GM04503 (cell line): ENCODE results near the gene DLAT.
"Not testable (repeated sequence)": the region's sequence is repeated elsewhere in the genome, so short reads cannot be mapped to it uniquely, and the experiment has no call there.

ENCODE experiments used
- DNase-seq: peaks from one replicate; pipeline ENCODE4 v3.0.0-alpha.2; 2012; ENCODE audit warnings: low read depth

The DLAT gene

DNA sequence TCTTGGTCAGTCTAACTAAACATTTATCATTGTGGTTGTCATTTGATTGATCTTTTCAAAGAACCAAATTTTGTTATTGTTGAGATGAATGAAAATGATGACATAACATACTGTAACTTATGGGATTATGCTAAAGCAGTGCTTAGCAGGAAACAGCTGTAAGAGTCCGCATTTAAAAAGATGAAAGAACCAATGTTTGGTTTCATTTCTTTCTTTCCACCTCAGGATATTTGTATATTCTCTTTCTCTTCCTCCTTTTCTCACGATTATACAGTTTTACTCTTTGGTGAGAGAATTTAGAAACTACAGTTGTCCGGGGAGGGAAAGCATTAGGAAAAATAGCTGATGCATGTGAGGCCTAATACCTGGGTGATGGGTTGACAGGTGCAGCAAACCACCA, 25.5 kb downstream of the DLAT start:
- no peak for DNase-seq

DNA sequence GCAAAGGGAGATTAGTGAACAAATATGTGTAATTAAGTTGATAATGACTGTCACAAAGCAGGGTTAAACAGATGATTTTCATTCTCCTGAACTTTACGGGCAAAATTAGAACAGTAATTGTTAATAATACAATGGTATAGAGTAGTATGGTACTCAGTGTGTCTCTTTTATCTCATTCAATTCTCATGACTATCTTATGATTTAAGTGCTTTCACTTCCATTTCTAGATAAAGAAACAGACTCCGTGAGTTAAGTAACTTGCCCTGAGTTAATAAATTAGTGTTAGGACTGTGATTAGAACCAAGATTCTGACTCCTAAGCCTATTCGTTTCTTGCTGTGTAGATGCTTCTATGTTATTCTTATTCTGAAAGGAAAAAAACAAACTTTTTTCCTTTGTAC, 26.6 kb downstream of the DLAT start:
- no peak for DNase-seq

DNA sequence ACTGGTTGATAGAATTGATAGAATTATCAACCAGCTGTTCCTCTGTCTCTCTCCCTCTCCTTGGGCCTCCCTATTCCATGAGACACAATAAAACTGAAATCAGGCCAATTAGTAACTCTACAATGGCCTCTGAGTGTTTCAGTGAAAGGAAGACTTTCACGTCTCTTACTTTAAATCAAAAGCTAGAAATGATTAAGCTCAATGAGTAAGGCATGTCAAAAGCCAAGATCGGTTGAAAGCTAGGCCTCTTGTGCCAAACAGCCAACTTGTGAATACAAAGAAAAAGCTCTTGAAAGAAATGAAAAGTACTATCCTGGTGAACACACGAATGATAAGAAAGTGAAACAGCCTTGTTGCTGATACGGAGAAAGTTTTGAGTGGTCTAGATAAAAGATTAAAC, 32.0 kb downstream of the DLAT start:
- DNase-seq: no peak

DNA sequence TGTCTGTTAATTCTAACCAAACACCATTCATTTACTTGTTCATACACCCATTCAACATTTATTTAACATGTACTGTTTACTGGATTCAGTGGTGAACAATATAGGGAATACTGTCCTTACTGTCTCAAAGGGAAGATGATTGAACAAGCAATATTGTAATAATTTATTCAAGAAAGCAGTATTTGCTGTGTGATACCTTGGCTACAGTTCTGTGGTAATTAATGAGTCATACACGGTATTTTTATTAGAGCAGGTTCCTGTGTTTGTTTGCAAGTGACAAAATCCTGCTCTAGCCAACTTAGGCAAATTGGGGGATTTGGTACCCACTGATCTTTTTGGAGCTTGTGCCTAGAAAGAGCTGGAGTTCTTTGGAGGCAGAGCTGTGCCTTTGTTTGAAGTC, 32.9 kb downstream of the DLAT start:
- no peak for DNase-seq

DNA sequence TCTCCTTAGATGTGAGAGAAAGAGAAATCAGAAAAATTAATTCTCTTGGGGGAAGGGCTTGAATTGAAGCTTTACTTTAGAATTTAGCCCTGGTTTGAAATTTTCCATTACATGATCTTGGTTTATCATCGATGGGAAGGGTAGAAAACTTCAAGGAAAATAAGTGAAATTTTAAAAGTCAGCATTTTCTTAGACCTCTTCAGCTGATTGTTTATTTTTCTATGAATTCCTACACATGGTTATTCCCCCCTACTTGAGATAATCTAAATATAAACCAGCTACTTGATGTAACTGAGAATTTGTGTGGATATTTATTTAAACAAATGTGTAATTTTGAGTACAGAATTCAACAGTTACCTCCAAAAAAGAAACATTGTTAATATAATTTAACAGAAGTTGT, 37.7 kb downstream of the DLAT start:
- DNase-seq: no peak

DNA sequence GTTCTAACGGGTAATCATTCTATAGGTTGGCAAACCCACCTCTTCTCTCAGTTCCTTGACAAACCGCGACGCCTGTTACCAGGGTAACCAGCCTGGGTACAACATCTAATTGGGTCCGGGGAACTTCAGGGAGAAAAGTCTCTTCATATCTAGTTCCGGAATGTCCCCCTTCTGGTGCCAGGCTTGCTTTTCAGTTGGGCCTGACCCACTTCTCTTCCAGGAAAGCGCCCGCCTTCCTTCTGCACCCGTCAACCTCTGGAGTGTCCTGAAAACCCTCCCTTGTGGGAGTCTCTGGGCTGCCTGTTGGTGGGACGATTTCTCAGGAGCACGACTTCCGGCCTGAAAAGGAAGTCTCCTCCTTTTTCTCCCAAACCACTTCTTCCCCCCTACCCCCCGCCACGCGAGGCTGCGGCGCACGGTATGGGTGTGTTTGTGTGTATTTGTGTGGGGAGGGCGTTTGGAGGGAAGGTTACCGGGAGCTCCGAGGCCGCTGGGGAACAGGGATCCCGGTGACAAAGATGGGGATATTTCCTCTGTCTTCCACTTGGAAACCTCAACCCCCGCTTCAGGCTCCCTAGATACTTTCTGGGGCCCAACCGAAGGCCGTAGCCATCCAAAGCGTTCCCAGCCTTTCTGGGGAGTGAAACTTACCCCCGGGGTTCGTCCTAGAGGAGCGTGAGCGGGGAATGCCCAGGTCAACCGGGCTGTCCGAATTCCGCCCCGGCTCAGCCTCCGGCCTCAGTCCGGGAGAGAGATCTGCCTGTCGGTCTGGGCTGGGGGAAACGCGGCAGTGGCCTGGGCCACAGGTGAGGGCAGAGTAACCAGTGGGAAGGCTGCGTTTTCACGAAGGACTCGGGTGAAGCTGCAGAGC, 49.0 kb downstream of the DLAT start, which contains the start of the genes NKAPD1 and PIH1D2:
NKAPD1 (plus strand) TSS at position 359 of the 871 bp plus-strand sequence. CDS start 1,276 bp downstream, outside the sequence.
PIH1D2 (minus strand) TSS at position 77 of the 871 bp plus-strand sequence. CDS start 843 bp downstream, outside the sequence.
- DNase-seq: peak; percentile 70

DNA sequence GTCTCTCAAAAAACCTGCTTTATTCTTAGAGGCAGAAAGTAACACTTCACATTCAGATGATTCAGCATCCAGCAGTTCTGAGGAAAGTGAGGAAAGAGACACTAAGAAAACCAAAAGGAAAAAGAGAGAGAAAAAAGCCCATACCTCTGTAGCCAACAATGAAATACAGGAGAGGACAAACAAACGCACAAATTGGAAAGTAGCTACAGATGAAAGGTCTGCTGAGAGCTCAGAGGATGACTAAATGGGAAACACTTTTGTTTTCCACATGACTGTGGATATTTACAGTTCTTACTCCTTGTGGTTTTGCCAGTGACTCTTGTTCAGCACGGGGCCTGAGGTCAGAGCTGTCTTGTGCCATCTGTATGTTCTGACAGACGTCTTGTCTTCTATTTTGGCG, 57.5 kb downstream of the DLAT start:
- DNase-seq: peak; percentile 81

DNA sequence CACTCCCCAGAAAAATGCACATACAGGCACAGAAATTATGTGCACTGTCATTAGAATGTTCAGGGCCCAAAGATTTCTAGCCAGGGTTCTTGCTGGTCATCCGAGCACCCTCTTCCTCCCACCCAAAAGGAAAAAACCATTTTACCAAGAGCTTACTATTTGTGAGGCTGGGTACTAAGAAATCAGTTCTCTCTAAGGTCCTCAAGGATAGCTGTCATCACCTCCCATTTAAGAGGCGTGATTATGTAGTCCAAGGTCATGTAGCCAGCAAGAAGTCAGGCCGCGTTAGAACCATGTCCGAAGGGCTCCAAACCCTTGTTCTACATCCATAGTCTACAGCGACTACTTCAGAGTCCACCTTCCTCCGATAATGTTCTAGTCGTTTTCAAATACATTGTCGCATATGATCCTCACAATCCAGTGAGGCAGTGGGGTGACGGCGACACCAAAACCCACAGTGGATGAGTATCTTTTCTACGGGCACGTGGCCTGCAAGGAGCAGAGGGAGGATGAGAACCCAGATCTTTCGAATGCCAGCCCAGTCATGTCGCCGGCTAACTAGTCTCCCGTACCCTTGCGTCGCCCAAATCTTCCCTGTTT, 60.7 kb downstream of the DLAT start:
- no peak for DNase-seq

DNA sequence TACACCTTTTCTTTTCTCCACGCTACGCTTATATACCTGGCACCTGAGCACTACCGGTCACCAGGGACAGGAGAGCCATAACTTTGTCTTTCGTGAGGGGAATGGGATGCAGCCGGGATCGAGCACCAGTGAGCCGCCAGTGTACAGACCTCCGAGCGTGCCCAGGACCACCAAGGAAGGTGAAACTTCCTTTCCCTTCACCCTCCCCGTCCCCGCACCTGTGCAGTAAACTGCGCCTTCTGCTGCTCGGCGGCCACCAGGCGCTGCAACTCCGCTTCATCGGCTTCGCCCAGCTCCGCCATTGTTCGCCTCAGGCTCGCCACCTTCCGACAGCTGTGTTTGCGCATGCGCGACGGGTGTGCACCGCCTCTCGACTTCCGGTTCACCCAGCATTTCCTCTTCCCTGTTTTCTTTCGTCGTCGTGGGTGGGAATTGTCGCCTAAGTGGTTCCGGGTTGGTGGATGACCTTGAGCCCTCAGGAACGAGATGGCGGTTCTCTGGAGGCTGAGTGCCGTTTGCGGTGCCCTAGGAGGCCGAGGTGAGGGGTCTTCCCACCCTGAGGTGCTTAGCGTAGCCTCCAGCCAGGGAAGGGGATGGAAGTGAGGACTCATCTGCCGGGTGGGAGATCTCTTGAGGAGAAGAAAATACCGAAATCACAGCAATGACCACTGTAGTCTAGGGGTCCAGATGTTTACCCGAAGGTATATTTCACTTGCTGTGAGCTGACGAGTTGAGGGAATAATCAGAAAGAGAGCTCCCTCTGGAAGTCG, 61.4 kb downstream of the DLAT start, which contains the start of the genes SDHD and TIMM8B:
SDHD (plus strand) TSS at position 452 of the 770 bp plus-strand sequence; CDS start at position 487, 35 bp downstream.
TIMM8B (minus strand) TSS at position 335 of the 770 bp plus-strand sequence; CDS start at position 302, 33 bp downstream.
- DNase-seq: peak; percentile 83

DNA sequence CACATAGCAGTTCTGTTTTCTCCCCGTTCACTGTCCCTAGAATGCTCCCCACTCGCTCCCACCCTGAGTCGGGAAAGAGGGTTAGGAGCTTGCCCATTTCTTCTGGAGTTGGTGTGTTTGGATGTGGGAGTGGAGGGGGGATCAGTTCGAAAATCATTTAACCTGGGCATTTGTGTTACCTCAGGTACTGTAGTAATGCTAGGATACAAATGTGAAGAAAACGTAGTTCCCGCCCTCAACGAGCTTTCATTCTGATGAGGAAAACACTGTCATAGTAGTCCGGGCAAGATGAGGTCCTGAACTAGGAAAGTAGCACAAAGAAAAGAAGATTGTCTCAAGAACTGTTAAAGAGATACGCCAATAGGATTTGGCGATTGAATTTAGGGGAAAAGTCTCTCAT, 62.0 kb downstream of the DLAT start:
- DNase-seq: no peak

DNA sequence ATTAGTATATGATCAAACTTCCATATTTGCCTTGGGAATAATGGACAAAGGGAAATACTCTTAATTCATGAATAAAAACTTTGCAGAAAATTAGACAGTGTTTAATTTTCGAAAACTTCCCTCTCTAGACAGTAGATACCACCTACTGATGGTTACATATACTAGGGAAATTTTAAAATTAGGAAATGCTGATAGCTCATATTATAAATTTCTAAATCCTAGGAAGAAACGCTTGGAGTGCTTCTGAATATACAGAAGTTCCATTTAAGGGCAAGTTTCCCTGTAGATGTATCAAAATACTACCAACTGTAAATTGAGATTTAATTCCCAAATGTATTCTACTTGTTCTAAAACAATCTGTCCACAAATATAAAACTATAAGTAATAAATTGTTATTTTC, 70.1 kb downstream of the DLAT start:
- DNase-seq: not testable (repeated sequence)

DNA sequence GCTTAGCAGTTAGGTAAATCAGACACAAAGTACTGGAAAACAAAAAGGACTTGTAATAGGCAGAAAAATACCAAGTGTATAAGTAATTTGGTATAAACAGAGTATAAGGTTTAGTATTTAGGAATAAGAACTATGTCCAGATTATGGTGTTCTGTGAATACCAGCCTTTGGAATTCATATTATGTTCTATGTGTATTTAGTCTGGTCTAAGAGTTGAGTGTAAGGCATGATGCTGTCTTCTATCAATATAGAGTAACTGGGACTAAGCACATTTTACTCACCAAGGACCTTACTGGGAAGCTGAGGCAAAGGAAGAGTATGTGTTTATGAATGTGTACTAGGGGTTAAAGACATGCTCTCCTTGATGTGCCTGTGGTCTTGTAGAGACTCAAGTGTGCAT, 71.0 kb downstream of the DLAT start:
- no peak for DNase-seq

DNA sequence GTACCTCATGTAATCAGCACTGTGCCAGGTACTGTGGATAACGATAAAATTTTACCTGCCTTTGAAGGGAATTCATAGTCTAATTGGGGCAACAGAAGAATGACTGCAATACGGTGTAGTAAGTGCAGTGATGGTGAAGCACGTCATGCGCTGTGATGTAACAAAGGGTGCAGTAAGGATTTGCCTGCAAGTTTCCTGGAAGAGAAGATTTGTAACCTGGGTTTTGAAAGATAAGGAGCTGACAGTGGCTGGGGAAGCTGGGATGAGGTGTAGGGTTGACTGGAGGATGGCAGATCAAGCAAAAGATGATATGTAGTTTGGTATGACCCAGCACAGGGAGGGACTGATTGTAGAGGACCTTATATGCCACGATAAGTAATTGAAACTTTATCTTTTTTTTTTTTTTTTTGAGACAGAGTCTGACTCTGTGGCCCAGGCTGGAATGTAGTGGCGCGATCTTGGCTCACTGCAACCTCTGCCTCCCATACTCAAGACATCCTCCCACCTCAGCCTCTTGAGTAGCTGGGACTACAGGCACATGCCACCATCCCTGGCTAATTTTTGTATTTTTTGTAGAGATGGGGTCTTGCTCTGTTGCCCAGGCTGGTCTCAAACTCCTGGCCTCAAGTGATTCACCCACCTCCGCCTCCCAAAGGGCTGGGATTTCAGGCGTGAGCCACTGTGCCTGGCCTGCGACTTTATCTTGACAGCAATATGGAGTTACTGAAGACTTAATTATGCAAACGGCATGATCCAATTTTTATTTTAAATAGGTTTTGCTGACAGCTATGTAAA, 72.7 kb downstream of the DLAT start:
- DNase-seq: no peak

DNA sequence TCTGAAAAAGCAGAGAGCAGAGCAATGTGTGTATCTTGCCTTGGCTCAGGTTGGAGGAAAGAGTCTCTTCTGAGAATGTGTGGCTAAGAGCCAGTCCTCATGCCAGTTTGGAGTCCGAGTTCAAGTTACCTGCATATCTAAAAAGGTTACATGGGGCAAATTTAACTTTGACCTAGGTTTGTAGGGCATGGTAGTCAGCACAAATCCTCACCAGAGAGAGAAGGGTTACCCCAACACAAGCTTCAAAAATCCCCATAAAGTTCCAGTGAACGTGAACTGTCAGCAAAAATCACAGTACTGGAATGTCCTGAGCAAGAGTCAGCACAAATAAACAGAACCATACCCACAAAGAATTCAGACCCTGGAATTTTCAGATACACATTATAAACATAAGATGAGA, 75.3 kb downstream of the DLAT start:
- DNase-seq: no peak

DNA sequence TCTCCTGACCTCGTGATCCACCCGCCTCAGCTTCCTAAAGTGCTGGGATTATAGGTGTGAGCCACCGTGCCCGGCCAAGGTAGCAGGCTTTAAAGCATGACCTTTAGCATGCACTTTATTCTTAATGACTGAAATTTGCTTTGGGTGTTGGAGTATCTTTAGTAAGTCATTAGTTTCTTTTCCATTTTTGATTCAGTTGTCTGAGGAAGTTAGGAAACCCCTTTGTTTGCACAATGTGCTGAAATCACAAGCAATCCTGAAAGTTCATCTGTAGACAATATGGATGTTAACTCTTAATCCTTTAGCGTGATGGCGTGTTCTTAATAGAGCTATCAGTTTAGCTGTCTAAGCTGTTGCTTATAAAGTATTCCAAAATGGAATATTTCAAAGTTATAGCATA, 78.2 kb downstream of the DLAT start:
- DNase-seq: no peak

DNA sequence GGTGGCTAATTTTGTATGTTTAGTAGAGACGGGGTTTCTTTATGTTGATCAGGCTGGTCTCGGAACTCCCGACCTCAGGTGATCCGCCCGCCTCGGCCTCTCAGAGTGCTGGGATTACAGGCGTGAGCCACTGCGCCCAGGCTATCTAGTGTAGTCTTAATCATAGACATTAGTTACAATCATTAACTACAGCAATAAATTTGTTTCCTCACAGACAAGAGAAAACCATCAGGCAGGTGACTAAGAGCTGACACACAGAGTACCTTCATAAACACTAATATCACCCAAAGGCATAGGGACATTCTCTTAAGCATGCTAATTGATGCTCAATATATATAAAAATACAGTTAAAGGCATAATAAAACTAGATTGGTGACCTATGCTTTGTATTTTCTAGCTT, 80.9 kb downstream of the DLAT start:
- no peak for DNase-seq
